CD14-positive monocyte (primary cell): Measurements from ENCODE around the gene PHACTR2. TPM values are rescaled to one million over a fixed set of nuclear protein-coding genes. Genes with fewer than 3 reads are reported as not detected.
A peak's percentile ranks its signal among the peaks of the same experiment; 100 is the strongest.

Source experiments
- DNase-seq, 3 donors: peaks; one replicate each; pipeline ENCODE4 v3.0.0-alpha.2; 2011 to 2022
- H2AFZ ChIP-seq: 2 replicates; pipeline ENCODE4 v1.6.0; 2012; ENCODE audit warnings: mild to moderate bottlenecking, low read depth, low read length, inconsistent platforms; ENCODE audit not compliant: insufficient read depth, poor library complexity, severe bottlenecking
- H3K27ac ChIP-seq, 2 donors: 1 replicate in 1 of 2; 2 replicates in 1 of 2; pipeline ENCODE4 v1.5.1; 2012 to 2013; ENCODE audit warnings: low read length in 2 of 2, control low read depth in 1 of 2, inconsistent platforms in 1 of 2, low read depth in 1 of 2, mild to moderate bottlenecking in 1 of 2
- H3K27me3 ChIP-seq, 2 donors: one replicate each; pipeline versions ENCODE4 v1.6.0 to v1.6.1; 2011 to 2013; ENCODE audit warnings: low read length in 2 of 2; ENCODE audit not compliant: control insufficient read depth in 2 of 2, insufficient read depth in 2 of 2
- H3K36me3 ChIP-seq, 2 donors: replicated peaks in 1 of 2; 1 replicate in 1 of 2; 2 replicates in 1 of 2; pipeline versions ENCODE4 v1.5.1 to v1.6.1; 2012 to 2013; ENCODE audit warnings: low read length in 2 of 2, control low read depth in 1 of 2, inconsistent platforms in 1 of 2, mild to moderate bottlenecking in 1 of 2; ENCODE audit not compliant: insufficient read depth in 2 of 2, control insufficient read depth in 1 of 2
- H3K4me1 ChIP-seq, 2 donors: 1 replicate in 1 of 2; 2 replicates in 1 of 2; pipeline versions ENCODE4 v1.5.1 to v1.6.1; 2012 to 2013; ENCODE audit warnings: low read length in 2 of 2, control low read depth in 1 of 2, inconsistent platforms in 1 of 2, mild to moderate bottlenecking in 1 of 2, moderate library complexity in 1 of 2; ENCODE audit not compliant: insufficient read depth in 2 of 2, control insufficient read depth in 1 of 2
- H3K4me2 ChIP-seq: replicated peaks from 2 replicates; pipeline ENCODE3; 2012; ENCODE audit warnings: low read length, moderate library complexity, mild to moderate bottlenecking; ENCODE audit not compliant: poor library complexity, severe bottlenecking; ENCODE audit errors: extremely low read depth
- H3K4me3 ChIP-seq, 3 experiments: fragments of 200-600 bp in 1 of 3; sonication (generic) in 1 of 3; replicated peaks in 1 of 3; 1 replicate in 2 of 3; 2 replicates in 1 of 3; pipeline ENCODE4 v1.5.1; 2011 to 2013; ENCODE audit warnings: low read length in 3 of 3, mild to moderate bottlenecking in 3 of 3, control low read depth in 2 of 3, low read depth in 2 of 3, inconsistent platforms in 1 of 3, moderate library complexity in 1 of 3
- H3K79me2 ChIP-seq: 2 replicates; pipeline ENCODE4 v1.6.0; 2012; ENCODE audit warnings: mild to moderate bottlenecking, control low read depth, inconsistent platforms, low read length, moderate library complexity; ENCODE audit not compliant: insufficient read depth
- H3K9ac ChIP-seq: 2 replicates; pipeline ENCODE4 v1.6.0; 2017; ENCODE audit warnings: low read length, mild to moderate bottlenecking; ENCODE audit not compliant: insufficient read depth, poor library complexity, severe bottlenecking
- H3K9me3 ChIP-seq, 2 donors: replicated peaks in 1 of 2; 1 replicate in 1 of 2; 2 replicates in 1 of 2; pipeline versions ENCODE4 v1.5.1 to v1.6.1; 2012 to 2013; ENCODE audit warnings: low read length in 2 of 2, control low read depth in 1 of 2; ENCODE audit not compliant: control insufficient read depth in 1 of 2, insufficient read depth in 1 of 2
- H4K20me1 ChIP-seq: 2 replicates; pipeline ENCODE4 v1.6.0; 2012; ENCODE audit warnings: mild to moderate bottlenecking, low read length, control low read depth, moderate library complexity; ENCODE audit not compliant: insufficient read depth
- H3K27ac Mint-ChIP-seq, 7 donors: one replicate each; pipeline ENCODE4 v1.8.0; 2020; ENCODE audit warnings: mild to moderate bottlenecking in 7 of 7, mixed read lengths in 7 of 7, moderate library complexity in 6 of 7, inconsistent platforms in 2 of 7
- H3K27me3 Mint-ChIP-seq, 3 donors: one replicate each; pipeline ENCODE4 v1.8.0; 2021 to 2022; ENCODE audit warnings: low read depth in 3 of 3, mild to moderate bottlenecking in 3 of 3, mixed read lengths in 3 of 3, moderate library complexity in 3 of 3, inconsistent platforms in 1 of 3
- H3K36me3 Mint-ChIP-seq, 2 donors: one replicate each; pipeline ENCODE4 v1.8.0; 2020; ENCODE audit warnings: mixed read lengths in 2 of 2, inconsistent platforms in 1 of 2, mild to moderate bottlenecking in 1 of 2
- H3K4me1 Mint-ChIP-seq: one replicate; pipeline ENCODE4 v1.8.0; 2020; ENCODE audit warnings: mild to moderate bottlenecking, mixed read lengths
- H3K4me3 Mint-ChIP-seq, 2 donors: one replicate each; pipeline ENCODE4 v1.8.0; 2020; ENCODE audit warnings: mild to moderate bottlenecking in 2 of 2, mixed read lengths in 2 of 2, moderate library complexity in 1 of 2
- H3K9me3 Mint-ChIP-seq, 7 donors: one replicate each; pipeline ENCODE4 v1.8.0; 2020 to 2022; ENCODE audit warnings: mixed read lengths in 7 of 7, mild to moderate bottlenecking in 6 of 7, moderate library complexity in 6 of 7, inconsistent platforms in 2 of 7
- CTCF ChIP-seq: fragments of 200-600 bp; IDR thresholded peaks from one replicate; pipeline ENCODE4 v1.8.0; 2022; ENCODE audit warnings: antibody characterized with exemption, mild to moderate bottlenecking
- WGBS: methylation state at CpG from one replicate; pipeline ENCODE4 v1.1.5; 2013; ENCODE audit warnings: missing lambda C conversion rate; ENCODE audit not compliant: insufficient coverage; 5-methylcytosine and 5-hydroxymethylcytosine counted together
- intact Hi-C, 2 donors: fragments of 100-400 bp; cut with micrococcal nuclease; formaldehyde crosslinking; loops; one replicate each; pipeline versions ENCODE4 v1.15.0 to v1.15.1; 2023
- polyA plus RNA-seq, 3 donors: library from polyadenylated mRNA; depleted of rRNA in 1 of 3; unstranded in 2 of 3; stranded (reverse) in 1 of 3; fragments of 300-500 nt in 2 of 3; fragments of >200 nt in 1 of 3; fragmentation: Illumina TruSeq in 2 of 3; gene quantifications; 1 replicate in 2 of 3; 2 replicates in 1 of 3; pipeline ENCODE4 v1.2.3, GENCODE V29; 2012 to 2021

Gene PHACTR2
- polyA plus RNA-seq, 3 donors: 9.6 to 11.6 (median 11.2) TPM

- no peak for TF ChIP-seq CTCF
- Histone ChIP-seq H3K27me3 (peaks cover 2% of the 10 kb centered on the region in 2 donors), H3K4me1 (peaks cover 2 to 7% of the 10 kb centered on the region in 2 donors), H3K27ac (no peak overlapping the region), H3K4me2 (no peak overlapping the region), H3K4me3 (no peak overlapping the region), H3K79me2 (peaks cover 13% of the 10 kb centered on the region), H2AFZ (no peak overlapping the region), H3K9me3 (no peaks in the 10 kb centered on the region), H4K20me1 (peaks cover 41% of the 10 kb centered on the region), H3K9ac (no peak overlapping the region), H3K36me3 (no peaks in the 10 kb centered on the region)
- H3K9me3 Mint-ChIP-seq: peaks cover 4 to 9% (median 6%) of the 10 kb centered on the region in 7 donors
- whole genome bisulfite sequencing: 100% methylated on average over 1 of the region's 4 CpGs
- H3K4me1 Mint-ChIP-seq: peaks cover 9% of the 10 kb centered on the region
- peaks cover 3 to 6% of the 10 kb centered on the region in 2 donors for H3K36me3 Mint-ChIP-seq
- intact Hi-C loops: no loop called here
- DNase-seq: no peak
- H3K4me3 Mint-ChIP-seq: no peak overlapping the region
- H3K27me3 Mint-ChIP-seq: peaks cover 0 to 5% (median 3%) of the 10 kb centered on the region in 3 donors
- H3K27ac Mint-ChIP-seq: no peak overlapping the region
Observed at GRCh38 chr6:143673669-143674068, 4.1 kb upstream of the PHACTR2 start.

DNA sequence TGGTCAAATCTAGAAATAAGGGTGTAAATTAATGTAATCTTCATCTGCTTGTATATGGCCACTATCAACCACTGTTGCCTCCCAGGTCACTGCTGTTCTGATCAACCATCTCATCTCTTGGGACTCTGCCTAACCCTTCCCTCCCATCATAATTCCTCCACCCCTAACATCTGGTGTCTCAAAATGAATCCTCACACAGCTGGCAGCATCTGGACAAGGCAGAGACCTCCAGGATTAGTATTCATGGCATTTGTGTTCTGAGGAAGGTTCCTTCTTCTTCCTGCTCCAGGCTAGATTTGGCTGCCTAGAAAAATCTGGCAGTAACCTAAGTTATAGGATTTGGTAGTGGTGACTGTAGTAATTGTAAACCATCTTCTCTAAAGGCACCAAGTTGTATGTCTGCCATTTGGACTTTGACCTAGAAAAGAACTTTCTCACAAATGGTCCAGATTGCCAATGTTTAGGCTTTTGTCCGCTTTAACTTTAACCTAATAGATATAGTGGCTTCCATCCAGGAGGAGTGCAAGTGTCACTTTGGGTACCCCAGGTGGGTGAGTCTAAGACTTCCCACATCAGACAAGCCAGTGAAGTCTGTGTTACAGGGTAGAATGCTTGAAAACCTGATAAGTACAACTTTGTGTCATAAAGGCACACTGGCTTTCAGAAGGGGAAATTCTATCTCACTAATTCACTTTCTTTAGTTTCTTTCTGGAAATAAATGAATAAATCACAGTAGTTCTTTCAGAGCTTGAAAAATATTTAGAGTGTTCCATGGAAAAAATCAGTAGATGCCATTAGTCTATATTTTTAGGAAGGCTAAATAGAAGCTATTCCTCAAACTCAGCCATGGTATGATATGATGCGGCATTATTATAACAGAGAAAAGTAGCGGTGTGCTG lies 3.0 kb upstream of the PHACTR2 start:
- peak overlapping the region in 2 of 7 donors; percentile 23 to 74 for H3K27ac Mint-ChIP-seq
- no peak overlapping the region for H3K27ac ChIP-seq
- H3K79me2 ChIP-seq: peaks cover 24% of the 10 kb centered on the region
- peaks cover 2% of the 10 kb centered on the region in 2 donors for H3K27me3 ChIP-seq
- DNase-seq: no peak
- H3K9me3 ChIP-seq: no peaks in the 10 kb centered on the region
- no peak for TF ChIP-seq CTCF
- H3K36me3 ChIP-seq: no peaks in the 10 kb centered on the region
- H3K9me3 Mint-ChIP-seq: peaks cover 0 to under 1% (median 0%) of the 10 kb centered on the region in 7 donors
- H3K4me1 ChIP-seq: peaks cover 8 to 16% of the 10 kb centered on the region in 2 donors
- H3K4me1 Mint-ChIP-seq: peaks cover 20% of the 10 kb centered on the region
- H3K4me3 ChIP-seq: no peak overlapping the region
- H3K9ac ChIP-seq: no peak overlapping the region
- peaks cover 0 to 6% (median 3%) of the 10 kb centered on the region in 3 donors for H3K27me3 Mint-ChIP-seq
- no CpG with 5 or more reads among the region's 3 CpGs for WGBS
- H4K20me1 ChIP-seq: peaks cover 50% of the 10 kb centered on the region
- peaks cover 0 to 5% of the 10 kb centered on the region in 2 donors for H3K36me3 Mint-ChIP-seq
- H3K4me3 Mint-ChIP-seq: no peak overlapping the region
- H3K4me2 ChIP-seq: no peak overlapping the region
- H2AFZ ChIP-seq: no peak overlapping the region
- intact Hi-C loops: no loop called here
